ENCODE measurements around the gene SMIM14. TPM values are rescaled to one million over a fixed set of nuclear protein-coding genes. Genes with fewer than 3 reads are reported as not detected.
A peak's percentile ranks its signal among the peaks of the same experiment; 100 is the strongest.
"Not testable (repeated sequence)": the region's sequence is repeated elsewhere in the genome, so short reads cannot be mapped to it uniquely, and the experiment has no call there.

SMIM14 gene
- polyA plus RNA-seq, 3 donors, result 55.0 to 60.8 (median 60.2) TPM

- DNase-seq (ENCODE audit: low read depth in 3 of 3, low spot score in 2 of 3), result no peak
Observed at GRCh38 chr4:39542611-39543012, 96.1 kb downstream of the SMIM14 start.

- no peak for DNase-seq (ENCODE audit: low read depth in 3 of 3, low spot score in 2 of 3)
Observed at GRCh38 chr4:39541987-39542610, 96.6 kb downstream of the SMIM14 start.

DNA sequence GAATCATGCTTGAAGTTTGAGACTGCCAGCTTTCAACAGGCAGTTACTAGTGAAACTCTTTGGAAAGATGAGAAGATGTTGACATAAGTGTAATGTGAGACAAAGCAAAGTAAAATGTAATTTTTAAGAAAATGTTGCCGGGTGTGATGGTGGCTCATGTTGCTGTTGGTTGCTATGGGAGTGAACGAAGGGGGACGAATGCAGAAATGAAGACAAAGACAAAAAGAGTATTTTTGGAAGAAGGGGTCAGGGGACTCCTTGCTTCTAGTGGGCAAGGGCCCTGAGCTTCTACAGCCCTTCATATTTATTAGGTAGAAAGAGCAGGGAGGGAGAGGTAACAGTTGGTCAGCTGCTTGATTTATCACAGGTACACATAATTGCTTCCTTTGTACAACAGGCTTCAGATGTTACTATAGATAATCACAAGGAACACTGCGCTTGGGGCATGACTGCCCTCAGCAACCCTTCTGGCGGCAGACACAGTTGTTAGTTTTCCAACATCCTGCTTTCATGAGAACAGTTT lies 99.5 kb downstream of the SMIM14 start:
- DNase-seq (ENCODE audit: low read depth in 3 of 3, low spot score in 2 of 3), result no peak

- DNase-seq (ENCODE audit: low read depth in 3 of 3, low spot score in 2 of 3), result no peak
Observed at GRCh38 chr4:39533541-39533940, 105.1 kb downstream of the SMIM14 start.

DNA sequence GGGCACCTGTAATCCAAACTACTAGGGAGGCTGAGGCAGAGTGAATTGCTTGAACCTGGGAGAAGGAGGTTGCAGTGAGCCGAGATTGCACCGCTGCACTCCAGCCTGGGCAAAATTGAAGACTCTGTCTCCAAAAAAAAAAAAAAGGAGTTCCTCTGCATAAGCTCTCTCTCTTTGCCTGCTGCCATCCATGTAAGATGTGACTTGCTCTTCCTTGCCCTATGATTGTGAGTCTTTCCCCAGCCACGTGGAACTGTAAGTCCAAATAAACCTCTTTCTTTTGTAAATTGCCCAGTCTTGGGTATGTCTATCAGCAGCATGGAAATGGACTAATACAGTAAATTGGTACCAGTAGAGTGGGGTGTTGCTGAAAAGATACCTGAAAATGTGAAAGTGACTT lies 106.4 kb downstream of the SMIM14 start:
- DNase-seq (ENCODE audit: low read depth in 3 of 3, low spot score in 2 of 3), result not testable (repeated sequence)

GRCh38 chr4:39530682-39531081 lies 108.0 kb downstream of the SMIM14 start:
- no peak for DNase-seq (ENCODE audit: low read depth in 3 of 3, low spot score in 2 of 3)

GRCh38 chr4:39529534-39529933 lies 109.1 kb downstream of the SMIM14 start:
- no peak for DNase-seq (ENCODE audit: low read depth in 3 of 3, low spot score in 2 of 3)

DNA sequence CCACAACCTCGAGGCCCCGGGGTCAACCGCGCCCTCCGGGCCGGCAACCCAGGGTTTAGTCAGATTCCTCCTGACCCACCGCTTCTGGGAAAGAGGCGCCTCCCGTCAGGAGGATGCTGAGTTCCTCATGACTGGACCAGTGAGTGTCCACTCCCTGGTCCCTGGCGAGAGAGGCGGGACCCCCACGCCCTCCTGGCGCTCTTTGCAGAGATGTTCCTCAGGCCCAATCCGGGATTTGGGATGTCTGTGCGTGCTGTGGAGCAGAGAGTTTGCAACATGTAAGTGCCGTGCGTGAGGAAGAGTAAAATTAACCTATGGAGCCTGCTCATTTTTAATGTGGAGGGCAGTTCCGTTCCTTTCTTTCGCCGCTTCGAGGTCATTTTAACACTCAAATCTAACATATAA lies 110.6 kb downstream of the SMIM14 start:
- DNase-seq (ENCODE audit: low read depth in 3 of 3, low spot score in 2 of 3), result peak in 1 of 3 donors; percentile 48

DNA sequence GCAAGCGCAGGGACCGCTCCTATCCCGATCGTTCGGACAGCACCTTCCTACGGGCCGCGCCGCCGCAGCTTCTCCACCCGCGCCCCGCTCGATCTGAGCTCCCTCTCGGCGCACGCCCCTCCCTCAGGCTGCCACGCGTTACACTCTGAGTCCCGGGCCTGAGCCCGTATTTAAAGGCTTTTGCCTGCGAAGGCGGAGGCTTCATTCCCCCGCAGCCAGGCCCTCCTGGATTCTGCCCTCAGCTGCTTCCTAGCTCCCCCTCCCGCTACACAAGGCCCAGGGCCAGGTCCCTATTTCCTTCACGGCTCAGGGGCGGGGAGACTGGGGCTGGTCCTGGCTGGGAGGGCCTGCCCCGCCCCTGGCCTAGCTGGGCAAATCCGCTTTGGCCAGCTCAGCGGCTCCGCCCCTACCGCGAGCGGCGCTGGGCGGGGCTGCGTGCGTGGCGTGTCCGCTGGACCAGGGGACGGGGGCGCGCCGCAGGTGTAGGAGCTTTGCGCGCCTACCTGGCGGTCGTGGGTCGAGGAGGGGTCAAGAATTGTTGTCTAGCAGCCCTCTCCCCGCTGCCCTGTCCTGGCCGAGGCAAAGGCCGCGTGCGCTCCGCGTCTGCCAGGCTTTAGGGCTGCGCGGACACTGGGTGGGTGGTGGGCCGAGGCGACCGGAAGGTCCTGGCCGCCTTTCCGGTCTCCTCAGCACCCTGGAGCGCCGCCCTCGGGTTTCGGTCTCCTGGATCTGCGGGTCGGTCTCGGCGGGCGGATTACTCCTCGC lies 111.2 kb downstream of the SMIM14 start, which contains the start of gene UGDH:
TSS of gene UGDH (minus strand) at position 144 of the 765 bp plus-strand sequence. CDS start 5,927 bp downstream, outside the sequence.
- peak; percentile 92 to 96 (median 94) for DNase-seq (ENCODE audit: low read depth in 3 of 3, low spot score in 2 of 3)

DNA sequence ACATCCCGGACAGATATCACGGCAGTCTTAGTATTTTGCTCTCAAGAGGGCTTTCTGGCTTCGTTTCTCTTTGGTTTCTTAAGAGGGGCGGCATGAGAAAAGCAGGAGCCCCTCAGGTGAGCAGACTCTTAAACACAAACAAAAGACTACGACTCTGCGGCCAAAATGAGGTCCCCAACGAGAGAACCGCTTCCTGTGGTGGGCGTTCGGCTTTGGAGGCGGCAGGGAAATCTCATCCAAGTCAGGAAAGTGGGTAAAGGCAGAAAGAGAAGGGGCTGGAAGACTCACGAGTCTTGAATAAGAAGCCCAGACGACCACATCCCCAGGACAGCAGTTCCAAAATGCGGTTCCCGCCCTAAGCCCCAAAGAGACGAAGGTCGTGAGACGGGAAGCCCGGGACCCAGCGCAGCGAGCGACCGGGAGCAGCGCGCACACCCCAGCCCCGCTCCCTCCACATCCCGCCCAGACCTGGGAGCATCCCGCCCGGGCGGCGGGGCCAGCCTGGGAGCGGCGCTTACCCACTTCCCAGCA lies 111.8 kb downstream of the SMIM14 start:
- DNase-seq (ENCODE audit: low read depth in 3 of 3, low spot score in 2 of 3), result peak in 1 of 3 donors; percentile 33

GRCh38 chr4:39525822-39526690 lies 112.6 kb downstream of the SMIM14 start:
- DNase-seq (ENCODE audit: low read depth in 3 of 3, low spot score in 2 of 3), result no peak

- DNase-seq (ENCODE audit: low read depth in 3 of 3, low spot score in 2 of 3), result no peak
Observed at GRCh38 chr4:39524161-39524957, 114.3 kb downstream of the SMIM14 start.

- DNase-seq (ENCODE audit: low read depth in 3 of 3, low spot score in 2 of 3), result no peak
Observed at GRCh38 chr4:39522068-39522467, 116.6 kb downstream of the SMIM14 start.

- DNase-seq (ENCODE audit: low read depth in 3 of 3, low spot score in 2 of 3), result no peak
Observed at GRCh38 chr4:39521253-39521919, 117.3 kb downstream of the SMIM14 start.

DNA sequence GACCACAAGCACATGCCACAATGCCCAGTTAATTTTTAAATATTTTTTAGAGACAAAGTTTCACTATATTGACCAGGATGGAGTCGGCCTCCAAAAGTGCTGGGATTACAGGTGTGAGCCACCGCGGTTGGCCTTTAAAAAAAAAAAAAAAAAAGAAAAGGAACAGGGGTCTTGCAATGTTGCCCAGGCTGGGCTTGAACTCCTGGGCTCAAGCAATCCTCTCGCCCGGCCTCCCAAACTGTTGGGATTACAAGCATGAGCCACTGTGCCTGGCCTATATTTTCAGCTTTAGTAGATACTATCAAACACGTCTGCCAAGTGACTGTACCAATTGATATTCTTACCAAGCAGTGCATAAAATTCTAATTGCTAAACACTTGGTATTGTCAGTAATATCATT lies 120.2 kb downstream of the SMIM14 start:
- DNase-seq (ENCODE audit: low read depth in 3 of 3, low spot score in 2 of 3), result no peak

DNA sequence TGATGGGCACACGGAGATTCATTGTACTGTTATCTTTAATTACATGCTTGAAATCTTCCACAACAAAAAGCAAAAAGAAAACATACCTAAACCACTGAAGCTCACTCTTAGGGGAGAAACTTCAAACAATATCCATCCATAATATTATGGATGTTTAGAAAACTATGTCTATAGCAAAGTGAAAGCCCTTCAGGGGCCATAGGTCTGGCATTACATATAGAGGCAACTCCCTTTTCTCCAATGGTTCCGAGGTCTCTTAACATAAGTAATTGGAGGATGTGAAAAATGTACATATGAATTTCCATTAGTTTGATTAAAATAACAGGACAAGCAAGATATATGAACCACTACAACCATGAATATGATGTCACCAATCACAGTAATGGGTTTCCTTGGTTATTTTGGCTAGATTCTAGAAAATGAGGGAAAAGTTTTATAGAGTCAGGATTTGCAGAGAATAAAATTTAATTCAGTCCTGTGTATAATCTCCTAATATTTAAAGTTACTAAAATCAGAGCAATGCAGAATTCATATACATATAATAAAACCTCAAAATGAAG lies 122.2 kb downstream of the SMIM14 start:
- no peak for DNase-seq (ENCODE audit: low read depth in 3 of 3, low spot score in 2 of 3)

DNA sequence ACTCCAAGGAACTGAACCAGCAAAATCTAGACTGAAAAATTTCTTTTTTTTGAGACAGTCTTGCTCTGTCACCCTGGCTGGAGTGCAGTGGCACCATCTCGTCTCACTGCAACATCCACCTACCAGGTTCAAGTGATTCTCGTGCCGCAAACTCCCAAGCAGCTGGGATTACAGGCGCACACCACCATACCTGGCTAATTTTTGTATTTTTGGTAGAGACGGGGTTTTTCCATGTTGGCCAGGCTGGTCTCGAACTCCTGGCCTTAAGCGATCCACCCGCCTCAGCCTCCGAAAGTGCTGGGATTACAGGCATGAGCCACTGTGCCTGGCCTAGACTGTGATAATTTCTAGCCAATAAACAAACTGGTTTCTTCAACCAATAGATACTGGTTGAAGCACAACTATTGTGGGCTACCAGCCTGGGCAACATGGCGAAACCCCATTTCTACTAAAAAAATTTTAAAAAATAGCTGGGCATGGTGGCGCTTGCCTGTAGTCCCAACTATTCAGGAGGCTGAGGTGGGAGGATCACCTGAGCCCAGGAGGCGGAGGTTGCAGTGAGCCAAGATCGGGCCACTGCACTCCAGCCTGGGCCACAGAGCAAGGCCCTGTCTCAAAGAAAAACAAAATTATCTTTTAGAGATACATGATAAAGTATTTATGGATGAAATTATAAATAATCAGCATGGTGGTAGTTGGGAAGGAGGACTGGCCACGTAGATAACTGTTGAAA lies 122.8 kb downstream of the SMIM14 start:
- DNase-seq (ENCODE audit: low read depth in 3 of 3, low spot score in 2 of 3), result not testable (repeated sequence)

GRCh38 chr4:39514888-39515401 lies 123.7 kb downstream of the SMIM14 start:
- DNase-seq (ENCODE audit: low read depth in 3 of 3, low spot score in 2 of 3), result no peak

Data from right renal cortex interstitium (tissue), 3 donors.